HG03354 (cell line): ENCODE measurements around the gene PHF3.
A peak's percentile ranks its signal among the peaks of the same experiment; 100 is the strongest.

ENCODE experiments used
- ATAC-seq: cut with Tn5 transposase; IDR thresholded peaks from one replicate; pipeline ENCODE4 v1.9.1; 2021; ENCODE audit warnings: mild to moderate bottlenecking; ENCODE audit not compliant: unreplicated experiment, poor library complexity, severe bottlenecking

PHF3 gene, protein sequence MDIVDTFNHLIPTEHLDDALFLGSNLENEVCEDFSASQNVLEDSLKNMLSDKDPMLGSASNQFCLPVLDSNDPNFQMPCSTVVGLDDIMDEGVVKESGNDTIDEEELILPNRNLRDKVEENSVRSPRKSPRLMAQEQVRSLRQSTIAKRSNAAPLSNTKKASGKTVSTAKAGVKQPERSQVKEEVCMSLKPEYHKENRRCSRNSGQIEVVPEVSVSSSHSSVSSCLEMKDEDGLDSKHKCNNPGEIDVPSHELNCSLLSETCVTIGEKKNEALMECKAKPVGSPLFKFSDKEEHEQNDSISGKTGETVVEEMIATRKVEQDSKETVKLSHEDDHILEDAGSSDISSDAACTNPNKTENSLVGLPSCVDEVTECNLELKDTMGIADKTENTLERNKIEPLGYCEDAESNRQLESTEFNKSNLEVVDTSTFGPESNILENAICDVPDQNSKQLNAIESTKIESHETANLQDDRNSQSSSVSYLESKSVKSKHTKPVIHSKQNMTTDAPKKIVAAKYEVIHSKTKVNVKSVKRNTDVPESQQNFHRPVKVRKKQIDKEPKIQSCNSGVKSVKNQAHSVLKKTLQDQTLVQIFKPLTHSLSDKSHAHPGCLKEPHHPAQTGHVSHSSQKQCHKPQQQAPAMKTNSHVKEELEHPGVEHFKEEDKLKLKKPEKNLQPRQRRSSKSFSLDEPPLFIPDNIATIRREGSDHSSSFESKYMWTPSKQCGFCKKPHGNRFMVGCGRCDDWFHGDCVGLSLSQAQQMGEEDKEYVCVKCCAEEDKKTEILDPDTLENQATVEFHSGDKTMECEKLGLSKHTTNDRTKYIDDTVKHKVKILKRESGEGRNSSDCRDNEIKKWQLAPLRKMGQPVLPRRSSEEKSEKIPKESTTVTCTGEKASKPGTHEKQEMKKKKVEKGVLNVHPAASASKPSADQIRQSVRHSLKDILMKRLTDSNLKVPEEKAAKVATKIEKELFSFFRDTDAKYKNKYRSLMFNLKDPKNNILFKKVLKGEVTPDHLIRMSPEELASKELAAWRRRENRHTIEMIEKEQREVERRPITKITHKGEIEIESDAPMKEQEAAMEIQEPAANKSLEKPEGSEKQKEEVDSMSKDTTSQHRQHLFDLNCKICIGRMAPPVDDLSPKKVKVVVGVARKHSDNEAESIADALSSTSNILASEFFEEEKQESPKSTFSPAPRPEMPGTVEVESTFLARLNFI (N-terminal part only)

DNA sequence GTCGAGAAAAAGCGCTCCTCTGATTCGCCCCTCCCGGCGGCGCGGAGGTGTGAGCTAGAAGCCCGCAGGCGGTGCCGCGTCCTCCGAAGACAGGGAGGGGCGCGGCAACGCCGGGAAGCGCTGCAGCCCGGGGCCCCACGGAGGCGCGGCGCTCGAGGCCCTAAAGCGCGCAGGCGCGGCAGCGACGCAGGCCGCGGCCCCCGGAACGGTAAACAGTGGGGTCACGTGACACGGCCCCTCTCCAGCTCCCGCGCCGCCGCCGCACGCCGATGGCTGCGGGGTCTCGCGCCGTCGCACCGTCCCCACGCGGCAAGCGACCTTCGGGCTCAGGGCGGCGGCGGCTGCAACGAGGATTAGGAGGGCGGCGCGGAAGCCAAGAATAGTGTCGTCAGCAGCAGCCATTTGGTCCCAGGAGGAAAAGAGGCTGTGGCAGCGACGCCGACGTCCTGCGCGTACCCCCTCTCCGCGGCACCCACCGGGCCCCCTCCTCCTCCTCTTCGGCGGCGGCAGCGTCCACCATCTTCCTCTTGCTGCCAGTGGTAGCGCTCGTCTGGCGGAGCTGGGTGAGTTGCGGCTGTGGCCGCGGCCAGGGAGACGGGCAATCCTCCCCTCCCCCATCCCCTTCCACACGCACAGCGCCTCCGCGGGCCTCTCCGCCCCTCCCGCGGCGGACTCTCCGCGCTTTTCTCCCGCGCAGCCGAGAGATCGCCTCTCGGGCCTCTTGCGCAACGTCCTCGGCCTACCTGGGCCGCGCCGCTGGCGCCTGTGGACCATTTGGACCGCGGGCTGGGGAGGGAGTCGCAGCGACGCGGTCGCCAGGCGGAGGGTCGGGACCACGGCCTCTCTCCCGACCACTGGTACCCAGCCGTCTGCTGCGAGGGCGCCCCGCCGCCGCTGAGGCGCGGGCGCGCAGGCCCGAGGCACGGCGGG lies at the start of gene PHF3:
Gene PHF3, plus strand, starts transcription at position 215 of the 930 bp plus-strand sequence. CDS start 10,750 bp downstream, outside the sequence.
- ATAC-seq: peak; percentile 84

GRCh38 chr6:63589952-63590411 lies 45.6 kb upstream of the PHF3 start:
- ATAC-seq: no peak

DNA sequence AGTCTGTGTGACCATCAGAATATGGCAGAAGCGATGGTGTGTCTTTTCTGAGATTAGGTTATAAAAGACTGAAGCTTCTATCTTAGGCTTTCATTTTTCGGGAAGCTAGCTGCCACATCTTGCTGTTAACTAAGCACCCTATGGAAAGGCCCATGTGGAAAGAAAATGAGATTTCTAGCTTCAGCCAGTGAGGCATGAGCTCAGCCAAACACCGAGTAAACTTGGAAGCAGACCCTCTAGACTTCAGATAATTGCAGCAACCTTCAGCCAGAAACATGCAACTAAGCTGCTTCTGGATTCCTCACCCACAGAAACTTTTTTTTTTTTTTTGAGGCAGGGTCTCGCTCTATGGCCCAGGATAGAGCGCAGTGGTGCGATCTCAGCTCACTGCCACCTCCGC lies 42.7 kb upstream of the PHF3 start:
- no peak for ATAC-seq

DNA sequence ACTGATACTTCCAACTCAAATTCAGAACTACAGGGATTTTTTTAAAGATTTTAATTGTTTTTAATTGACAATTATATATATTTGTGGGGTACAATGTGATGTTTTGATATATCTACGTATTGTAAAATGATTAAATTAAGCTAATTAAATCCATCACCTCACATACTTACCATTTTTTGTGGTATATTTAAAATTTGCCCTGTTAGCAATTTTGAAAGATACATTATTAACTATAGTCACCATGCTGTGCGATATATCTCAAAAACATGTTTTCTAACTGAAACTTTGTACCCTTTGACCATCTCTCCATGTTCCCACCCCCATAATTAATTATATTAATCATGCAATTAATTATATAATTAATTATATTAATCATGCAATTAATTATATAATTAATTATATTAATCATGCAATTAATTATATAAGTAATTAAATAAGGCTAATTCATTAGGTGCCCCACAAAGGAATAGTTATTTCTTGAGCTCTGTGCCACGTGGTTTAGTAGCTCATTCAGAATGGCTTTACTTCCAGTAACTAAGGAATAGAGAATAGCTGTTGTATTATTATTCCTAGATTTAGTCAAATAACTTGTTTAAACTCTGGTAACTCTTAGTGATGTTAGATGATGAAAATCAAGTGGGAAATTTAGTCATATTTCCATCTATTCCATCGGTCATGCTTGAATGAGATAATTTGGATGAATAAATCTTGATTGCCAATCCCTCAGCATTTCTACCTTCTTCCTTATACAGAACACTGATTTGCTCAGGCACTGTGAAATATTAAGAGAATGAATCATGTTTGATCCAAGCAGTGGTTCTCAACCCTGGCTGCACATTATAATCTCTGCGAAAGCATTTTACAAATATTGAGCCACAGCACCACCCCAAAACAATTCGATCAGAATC lies 38.2 kb upstream of the PHF3 start:
- ATAC-seq: peak; percentile 2

- peak; percentile 100 for ATAC-seq
Measured at GRCh38 chr6:63598049-63599036, 37.3 kb upstream of the PHF3 start.

- ATAC-seq: no peak
Measured at GRCh38 chr6:63599243-63599642, 36.4 kb upstream of the PHF3 start.

GRCh38 chr6:63600136-63600535 lies 35.5 kb upstream of the PHF3 start:
- ATAC-seq: no peak

- ATAC-seq: no peak
Measured at GRCh38 chr6:63609231-63609630, 26.4 kb upstream of the PHF3 start.

DNA sequence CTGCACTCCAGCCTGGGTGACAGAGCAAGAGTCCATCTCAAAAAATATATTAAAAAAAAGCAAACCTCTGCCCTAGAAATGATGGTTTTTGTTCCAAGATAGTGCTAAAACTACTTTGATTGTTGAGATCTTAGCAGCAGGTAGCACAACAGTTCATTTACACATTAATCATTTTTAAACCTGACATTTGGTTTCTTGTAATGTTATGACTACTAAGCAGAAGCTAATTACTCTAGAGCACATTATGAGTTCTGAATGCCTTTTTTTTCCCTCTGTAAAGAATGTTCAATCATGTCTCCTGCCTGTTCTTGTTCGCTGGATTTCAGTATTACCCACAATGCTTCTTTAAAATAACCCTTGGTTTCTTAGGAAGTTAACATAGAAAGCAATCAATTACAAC lies 24.7 kb upstream of the PHF3 start:
- no peak for ATAC-seq

DNA sequence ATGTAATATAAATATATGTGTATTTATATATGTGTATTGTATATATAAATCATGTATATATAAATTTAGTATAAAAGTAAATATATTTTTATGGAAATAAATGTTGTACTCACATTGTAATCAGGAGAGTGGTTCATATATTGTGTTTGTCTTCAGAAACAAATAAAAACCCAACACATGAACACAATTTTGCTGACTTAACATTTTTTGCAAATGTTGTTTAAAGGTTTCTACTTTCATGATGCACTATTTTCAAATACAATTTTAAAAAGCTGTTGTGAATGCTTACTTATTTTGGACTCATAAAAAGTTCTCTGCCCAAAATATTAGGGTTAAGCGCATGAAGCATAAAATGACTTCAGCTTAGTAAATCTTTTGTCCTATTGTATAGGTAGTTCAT lies 24.0 kb upstream of the PHF3 start:
- no peak for ATAC-seq

DNA sequence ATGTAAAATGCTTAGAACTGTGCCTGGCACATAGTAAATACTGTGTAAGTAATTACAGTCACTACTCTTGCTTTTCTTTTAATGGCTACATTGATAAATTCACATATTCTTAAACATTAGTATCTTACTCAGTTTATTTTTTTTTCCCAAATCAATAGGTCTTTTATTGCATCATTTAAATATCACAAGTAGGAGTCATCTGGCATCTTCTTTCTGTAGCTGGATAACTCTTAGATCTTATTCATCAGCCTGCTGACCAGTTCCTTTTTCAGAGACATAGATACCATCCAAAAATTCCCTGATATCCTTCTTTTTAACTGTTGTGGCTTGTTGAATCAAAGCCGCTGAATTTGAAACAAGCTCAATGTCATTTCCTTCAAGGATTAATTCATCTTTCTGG lies 20.0 kb upstream of the PHF3 start:
- no peak for ATAC-seq

DNA sequence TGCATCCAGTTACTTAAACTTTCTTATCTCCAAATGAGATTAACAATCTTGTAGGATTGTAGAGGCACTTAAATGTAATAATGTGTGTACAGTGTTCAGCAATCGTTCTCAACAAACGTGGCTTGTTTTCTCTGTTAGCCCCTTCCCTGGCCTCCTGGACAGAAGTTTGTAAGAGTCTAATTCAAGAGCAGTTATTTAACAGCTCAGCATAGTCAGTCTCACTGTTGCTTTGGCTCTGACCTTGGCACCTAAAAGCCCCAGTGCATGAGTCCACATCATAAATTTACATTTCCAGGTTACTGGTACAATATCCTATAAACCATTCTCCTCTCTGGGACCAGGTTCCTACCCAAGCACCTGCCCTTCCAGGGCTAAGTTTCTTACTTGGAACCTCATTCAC lies 11.5 kb upstream of the PHF3 start:
- ATAC-seq: no peak

GRCh38 chr6:63630466-63630865 lies 5.1 kb upstream of the PHF3 start:
- ATAC-seq: no peak

GRCh38 chr6:63634630-63635029 lies 972 bp upstream of the PHF3 start:
- ATAC-seq: no peak

- ATAC-seq: peak; percentile 24
Measured at GRCh38 chr6:63635215-63635587, 401 bp upstream of the PHF3 start.

GRCh38 chr6:63636518-63637021 lies 968 bp downstream of the PHF3 start:
- peak; percentile 10 for ATAC-seq
